Measurements from ENCODE around the gene FOXN1.

FOXN1 gene

DNA sequence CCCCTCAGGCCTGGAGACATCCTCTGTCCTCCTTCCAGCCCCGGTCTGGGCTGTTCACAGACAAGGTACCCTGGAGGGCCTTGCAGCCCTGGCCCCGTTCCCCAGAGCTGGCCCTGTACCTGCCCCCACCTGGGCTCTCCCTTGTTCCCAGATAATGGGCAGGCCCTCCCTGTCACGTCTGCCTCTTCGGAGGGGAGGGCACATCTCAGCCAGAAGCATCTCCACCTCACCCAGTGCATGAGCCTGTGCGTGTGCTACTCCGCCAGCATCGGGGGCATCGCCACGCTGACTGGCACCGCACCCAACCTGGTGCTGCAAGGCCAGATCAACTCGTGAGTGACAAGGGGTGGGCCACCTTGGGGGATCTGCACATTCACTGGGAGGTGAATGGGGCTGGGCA lies 14.9 kb upstream of the FOXN1 start:
- Mint-ChIP-seq H3K4me3 (no peak overlapping the region), H3K27ac (no peak overlapping the region), H3K9me3 (no peaks in the 10 kb centered on the region), H3K27me3 (no peaks in the 10 kb centered on the region), H3K36me3 (no peaks in the 10 kb centered on the region), H3K4me1 (peaks cover 10% of the 10 kb centered on the region)
- ATAC-seq: no peak

DNA sequence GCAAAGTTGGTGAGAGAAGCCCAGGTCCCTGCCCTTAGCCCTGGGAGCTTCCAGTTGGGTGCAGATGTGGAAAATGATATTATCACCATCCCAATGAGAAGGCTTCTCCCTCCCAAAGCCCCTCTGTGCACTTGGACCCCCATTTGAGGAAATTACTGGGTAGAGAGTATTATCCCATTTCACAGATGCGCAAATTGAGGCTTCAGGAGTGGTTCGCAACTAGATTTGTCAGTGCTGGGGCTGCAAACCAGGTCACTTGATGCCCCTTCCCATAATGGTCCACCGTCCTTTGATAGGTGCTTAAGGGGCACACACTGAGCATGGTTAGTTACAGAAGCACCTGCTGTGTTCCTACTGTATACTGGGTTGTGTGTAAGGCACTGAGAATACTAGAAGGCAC lies 14.3 kb upstream of the FOXN1 start:
- Mint-ChIP-seq H3K4me1 (peaks cover 10% of the 10 kb centered on the region), H3K27me3 (no peaks in the 10 kb centered on the region), H3K4me3 (no peak overlapping the region), H3K36me3 (no peaks in the 10 kb centered on the region), H3K9me3 (no peaks in the 10 kb centered on the region), H3K27ac (no peak overlapping the region)
- ATAC-seq: no peak

DNA sequence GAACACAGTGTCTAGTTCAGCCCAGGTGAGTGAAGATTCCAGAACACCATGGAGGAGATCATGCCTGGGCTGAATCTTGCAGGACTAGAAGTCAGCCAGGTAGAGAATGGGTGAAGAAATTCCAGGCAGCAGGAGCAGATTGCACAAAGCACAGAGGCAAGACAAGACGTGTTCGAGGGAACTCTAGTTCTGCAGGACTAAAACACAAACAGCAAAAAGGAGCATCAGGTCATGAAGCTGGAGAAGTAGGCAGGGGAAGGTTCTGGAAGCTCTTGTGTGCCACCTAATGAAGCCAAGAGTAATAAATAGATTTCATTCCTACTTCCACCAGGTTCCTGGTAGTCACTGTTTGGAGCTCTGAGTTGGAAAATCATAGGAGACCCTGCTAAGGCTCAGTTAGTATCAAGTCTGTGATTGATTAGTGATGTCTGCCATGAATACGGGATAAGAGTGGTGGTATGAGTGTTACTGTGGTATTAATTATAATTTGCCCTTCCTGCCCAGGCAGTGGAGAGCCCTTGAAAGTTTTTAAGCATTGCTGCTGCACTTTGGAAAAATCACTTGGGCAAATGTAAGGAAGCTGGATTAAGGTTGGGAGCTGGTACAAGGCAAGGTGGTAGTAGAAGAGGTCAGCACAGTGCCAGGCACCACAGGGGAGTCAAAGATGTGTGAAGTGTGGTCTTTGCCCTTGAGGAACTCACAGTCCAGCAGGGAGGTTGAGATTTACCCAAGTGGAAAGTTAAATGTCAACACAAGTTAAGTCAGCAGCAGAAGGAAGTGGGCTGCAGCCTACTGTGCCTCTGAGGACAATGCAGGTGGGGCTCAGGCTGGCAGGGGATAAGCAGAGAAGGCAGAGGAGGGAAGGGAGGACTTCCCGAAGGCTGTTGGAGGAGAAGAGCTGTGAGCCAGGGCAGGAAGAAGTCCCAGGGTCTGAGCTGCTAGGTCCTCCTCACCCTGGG lies 13.5 kb upstream of the FOXN1 start:
- peak; percentile 62 for ATAC-seq
- Mint-ChIP-seq H3K4me1 (peaks cover 10% of the 10 kb centered on the region), H3K27me3 (no peaks in the 10 kb centered on the region), H3K4me3 (no peak overlapping the region), H3K27ac (peak overlapping the region; percentile 34), H3K36me3 (no peaks in the 10 kb centered on the region), H3K9me3 (no peaks in the 10 kb centered on the region)

DNA sequence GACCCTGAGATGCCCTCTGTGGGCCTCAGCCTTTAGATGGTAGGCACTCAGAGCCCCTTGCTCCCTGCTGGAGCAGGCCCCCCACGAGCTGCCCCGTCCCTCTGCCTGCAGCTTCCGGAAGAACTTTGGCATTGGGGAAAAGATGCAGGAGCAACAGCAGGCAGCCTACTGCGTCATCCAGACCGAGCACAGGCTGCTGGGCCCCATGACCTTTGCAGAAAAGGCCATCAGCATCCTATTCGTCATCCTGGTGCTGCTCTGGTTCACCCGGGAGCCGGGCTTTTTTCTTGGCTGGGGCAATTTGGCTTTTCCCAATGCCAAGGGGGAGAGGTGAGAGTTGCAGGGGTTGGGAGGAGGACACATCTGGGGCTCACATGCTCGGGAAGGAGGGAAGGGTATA lies 12.7 kb upstream of the FOXN1 start:
- Mint-ChIP-seq H3K36me3 (no peaks in the 10 kb centered on the region), H3K27me3 (no peaks in the 10 kb centered on the region), H3K4me3 (no peak overlapping the region), H3K9me3 (no peaks in the 10 kb centered on the region), H3K27ac (peak overlapping the region; percentile 34), H3K4me1 (peaks cover 10% of the 10 kb centered on the region)
- ATAC-seq: no peak

DNA sequence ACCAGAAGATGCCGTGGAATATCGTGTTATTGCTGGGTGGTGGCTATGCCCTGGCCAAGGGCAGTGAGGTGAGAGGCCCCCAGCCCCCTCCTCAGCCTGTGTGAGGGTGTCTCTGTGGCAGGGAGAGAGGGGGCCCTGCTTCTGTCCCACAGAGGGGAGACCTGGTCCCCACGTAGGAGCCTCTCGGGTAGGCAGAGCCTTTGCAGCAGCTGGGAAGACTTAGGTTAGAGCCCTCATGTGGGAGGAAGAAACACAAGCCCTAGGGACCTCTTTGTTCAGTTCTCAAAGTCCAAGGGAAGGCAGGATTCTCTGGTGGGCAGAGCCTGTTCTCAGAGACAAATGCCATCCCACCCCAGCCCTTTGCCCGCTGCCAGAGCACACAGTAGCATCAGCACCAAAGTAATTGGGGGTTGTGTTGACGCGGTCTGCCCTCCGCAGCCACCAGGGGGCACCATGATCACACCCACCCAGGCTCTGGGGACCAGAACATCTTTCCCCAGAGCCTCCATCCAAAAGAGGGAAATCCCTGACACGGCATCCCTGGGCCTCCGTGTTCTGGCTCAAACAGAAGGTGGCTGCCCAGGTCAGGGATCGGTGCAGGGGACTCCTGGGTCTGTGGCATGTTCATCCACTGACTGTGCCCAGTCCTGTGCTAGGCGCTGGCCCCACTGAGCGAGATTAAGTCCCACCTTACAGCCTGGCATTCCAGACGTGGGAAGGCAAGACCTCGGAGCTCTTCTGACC lies 11.5 kb upstream of the FOXN1 start:
- peak; percentile 72 for ATAC-seq
- no peaks in the 10 kb centered on the region for H3K27me3 Mint-ChIP-seq
- H3K36me3 Mint-ChIP-seq: no peaks in the 10 kb centered on the region
- no peak overlapping the region for H3K4me3 Mint-ChIP-seq
- H3K27ac Mint-ChIP-seq: no peak overlapping the region
- H3K4me1 Mint-ChIP-seq: peaks cover 10% of the 10 kb centered on the region
- H3K9me3 Mint-ChIP-seq: no peaks in the 10 kb centered on the region

DNA sequence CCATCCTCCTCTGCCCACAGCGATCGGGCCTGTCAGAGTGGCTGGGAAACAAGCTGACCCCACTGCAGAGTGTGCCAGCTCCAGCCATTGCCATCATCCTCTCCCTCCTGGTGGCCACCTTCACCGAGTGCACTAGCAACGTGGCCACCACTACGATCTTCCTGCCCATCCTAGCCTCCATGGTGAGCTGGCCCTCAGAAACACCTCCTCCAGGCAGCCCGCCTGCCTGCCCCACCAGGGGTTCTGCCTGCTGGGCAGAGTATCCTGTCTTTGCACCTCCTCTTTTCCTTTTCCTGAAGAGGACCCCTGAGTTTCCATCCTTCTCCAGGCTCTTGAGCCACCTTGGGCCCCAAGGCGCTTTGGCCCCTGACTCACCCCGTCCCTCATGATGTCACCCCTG lies 10.5 kb upstream of the FOXN1 start:
- no peak overlapping the region for H3K27ac Mint-ChIP-seq
- no peaks in the 10 kb centered on the region for H3K36me3 Mint-ChIP-seq
- ATAC-seq: no peak
- peaks cover 19% of the 10 kb centered on the region for H3K4me1 Mint-ChIP-seq
- H3K27me3 Mint-ChIP-seq: no peaks in the 10 kb centered on the region
- H3K4me3 Mint-ChIP-seq: no peak overlapping the region
- H3K9me3 Mint-ChIP-seq: no peaks in the 10 kb centered on the region

DNA sequence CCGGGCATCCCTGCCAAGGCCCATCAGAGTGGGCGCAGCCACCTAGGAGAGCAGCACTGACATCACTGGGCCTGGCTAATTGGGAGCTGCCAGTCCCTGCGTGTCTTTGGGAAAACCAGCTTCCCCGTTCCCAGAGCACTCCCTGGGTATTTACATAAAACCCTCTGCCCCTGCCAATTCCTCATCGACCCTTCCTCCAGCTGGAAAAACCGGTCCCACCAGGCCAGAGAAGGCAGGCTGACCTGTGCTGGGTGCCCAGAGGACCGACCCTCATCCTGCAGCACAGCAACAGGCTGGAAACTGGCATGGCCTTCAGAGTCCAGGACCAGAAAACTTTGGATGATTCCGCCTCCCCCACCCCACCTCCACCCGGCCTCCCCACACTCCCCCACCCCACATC lies 8.2 kb upstream of the FOXN1 start:
- peaks cover 25% of the 10 kb centered on the region for H3K4me1 Mint-ChIP-seq
- H3K27me3 Mint-ChIP-seq: no peaks in the 10 kb centered on the region
- no peak overlapping the region for H3K27ac Mint-ChIP-seq
- ATAC-seq: no peak
- H3K4me3 Mint-ChIP-seq: no peak overlapping the region
- H3K9me3 Mint-ChIP-seq: no peaks in the 10 kb centered on the region
- H3K36me3 Mint-ChIP-seq: no peaks in the 10 kb centered on the region

DNA sequence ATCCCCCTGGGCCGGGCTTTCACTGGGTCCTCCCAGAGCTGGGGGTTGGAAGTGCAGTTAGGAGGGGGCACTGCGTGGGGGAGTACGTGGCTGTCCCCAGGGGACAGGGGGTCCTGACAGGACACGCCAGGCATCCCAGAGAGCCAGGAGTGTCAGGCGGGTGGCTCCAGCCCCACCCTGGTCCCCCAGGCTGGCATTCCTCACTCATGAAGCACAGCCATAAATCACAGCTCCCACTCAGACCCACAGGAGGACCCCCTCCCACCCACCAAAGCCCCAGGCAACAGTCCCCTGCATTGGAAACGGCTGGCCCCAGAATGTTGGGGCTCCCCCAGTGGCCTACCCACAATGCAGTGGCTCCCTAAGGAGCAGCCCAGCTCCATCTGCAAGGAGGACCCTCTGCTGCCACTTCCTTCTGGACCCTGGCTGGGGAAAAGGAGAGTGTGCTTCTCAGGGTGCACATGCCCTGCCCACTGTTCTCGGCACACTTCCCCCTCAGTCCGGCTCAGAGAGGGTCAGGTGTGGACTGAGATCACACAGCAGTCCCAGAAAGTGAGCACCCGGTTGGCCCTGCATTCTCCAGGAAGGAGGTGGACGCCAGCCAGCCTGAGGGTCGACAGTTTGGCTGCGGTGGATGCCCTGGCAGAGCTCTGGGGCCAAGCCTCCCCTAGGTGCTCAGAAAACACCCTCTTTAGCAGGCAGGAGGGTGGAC lies 7.3 kb upstream of the FOXN1 start:
- Mint-ChIP-seq H3K27me3 (no peaks in the 10 kb centered on the region), H3K4me1 (peaks cover 21% of the 10 kb centered on the region), H3K27ac (no peak overlapping the region), H3K36me3 (no peaks in the 10 kb centered on the region), H3K9me3 (no peaks in the 10 kb centered on the region), H3K4me3 (no peak overlapping the region)
- ATAC-seq: no peak

DNA sequence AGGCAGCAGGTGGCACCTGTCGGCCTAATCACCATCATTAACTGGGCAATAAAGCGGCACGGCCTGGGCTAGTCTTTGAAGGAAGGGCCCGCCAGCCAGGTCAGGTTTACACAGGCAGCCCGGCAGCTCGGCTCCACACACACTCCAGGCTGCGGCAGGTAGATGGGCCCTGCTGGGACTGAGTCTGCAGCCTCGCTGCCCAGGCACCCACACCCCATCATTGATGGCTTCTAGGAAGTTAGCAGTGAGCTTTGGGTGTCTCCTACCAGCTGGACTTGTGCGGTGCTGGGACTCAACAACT lies 6.8 kb upstream of the FOXN1 start:
- Mint-ChIP-seq H3K4me3 (no peak overlapping the region), H3K36me3 (no peaks in the 10 kb centered on the region), H3K9me3 (no peaks in the 10 kb centered on the region), H3K27me3 (no peaks in the 10 kb centered on the region), H3K27ac (no peak overlapping the region), H3K4me1 (peaks cover 21% of the 10 kb centered on the region)
- ATAC-seq: no peak

DNA sequence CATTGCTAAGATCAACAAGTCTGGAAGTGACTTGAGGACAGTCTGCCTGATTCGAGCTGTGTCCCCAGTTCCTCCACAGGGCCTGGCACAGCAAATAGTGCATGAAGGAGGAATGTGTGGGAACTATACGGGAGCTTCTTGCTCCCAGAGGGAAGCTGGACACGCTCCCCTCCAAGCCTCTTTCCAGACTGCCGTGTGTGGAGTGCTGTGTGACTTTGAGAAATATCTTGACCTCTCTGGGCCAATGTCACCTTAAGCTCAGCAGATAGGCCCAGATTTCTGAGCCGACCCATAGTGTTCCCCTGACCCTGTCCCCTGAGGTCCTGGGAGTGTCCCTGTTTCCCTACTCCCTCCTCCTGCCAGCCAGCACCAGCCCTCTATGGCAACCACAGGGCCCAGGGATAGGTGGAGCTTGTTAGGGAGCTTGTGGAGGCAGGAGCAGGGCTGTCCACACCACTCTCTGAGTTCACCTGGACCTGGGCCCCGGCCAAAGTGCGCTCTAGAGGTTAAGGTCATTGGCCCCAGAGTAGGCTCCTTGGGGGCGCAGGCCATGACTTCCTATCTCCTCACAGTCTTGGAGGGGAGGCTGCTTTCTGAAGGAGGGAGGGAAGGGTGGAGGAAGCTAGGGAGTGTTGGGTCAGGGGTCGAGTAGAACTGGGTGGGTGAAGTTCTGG lies 6.3 kb upstream of the FOXN1 start:
- peaks cover 21% of the 10 kb centered on the region for H3K4me1 Mint-ChIP-seq
- no peaks in the 10 kb centered on the region for H3K36me3 Mint-ChIP-seq
- H3K27ac Mint-ChIP-seq: peak overlapping the region; percentile 3
- H3K4me3 Mint-ChIP-seq: no peak overlapping the region
- H3K9me3 Mint-ChIP-seq: no peaks in the 10 kb centered on the region
- no peak for ATAC-seq
- no peaks in the 10 kb centered on the region for H3K27me3 Mint-ChIP-seq

DNA sequence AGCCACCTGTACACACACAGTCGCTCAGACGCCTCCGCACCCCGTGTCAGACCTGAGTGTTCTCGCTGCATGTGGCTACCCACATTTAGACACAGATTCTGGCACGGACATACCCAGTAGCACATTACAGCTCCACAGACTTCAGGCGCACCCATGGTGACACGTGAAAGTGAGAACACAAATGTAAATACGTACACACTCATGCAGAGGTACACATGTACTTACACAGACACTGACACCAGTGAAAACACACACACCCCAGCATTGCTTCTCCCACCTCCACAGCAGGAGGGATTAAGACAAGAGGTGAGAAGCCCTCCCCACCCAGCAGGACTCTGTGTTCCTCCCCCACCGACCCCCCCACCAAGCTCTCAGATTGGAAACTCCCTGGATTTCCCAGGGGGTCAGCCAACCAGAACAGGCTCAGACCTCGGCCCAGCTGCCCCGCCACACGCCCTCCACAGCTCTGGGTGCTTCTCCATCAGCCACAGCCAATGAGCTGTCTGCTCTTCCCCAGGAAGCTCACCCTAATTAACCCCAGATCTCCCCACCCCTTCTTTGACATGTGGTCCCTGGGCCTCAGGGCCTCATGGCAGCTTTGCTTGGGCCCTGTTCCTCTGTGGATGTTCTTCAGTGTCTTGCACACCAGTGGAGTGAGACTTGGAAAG lies 5.3 kb upstream of the FOXN1 start:
- H3K9me3 Mint-ChIP-seq: no peaks in the 10 kb centered on the region
- ATAC-seq: peak; percentile 82
- peak overlapping the region; percentile 3 for H3K27ac Mint-ChIP-seq
- H3K4me1 Mint-ChIP-seq: peaks cover 21% of the 10 kb centered on the region
- peaks cover 9% of the 10 kb centered on the region for H3K27me3 Mint-ChIP-seq
- H3K4me3 Mint-ChIP-seq: peak overlapping the region; percentile 10
- no peaks in the 10 kb centered on the region for H3K36me3 Mint-ChIP-seq

DNA sequence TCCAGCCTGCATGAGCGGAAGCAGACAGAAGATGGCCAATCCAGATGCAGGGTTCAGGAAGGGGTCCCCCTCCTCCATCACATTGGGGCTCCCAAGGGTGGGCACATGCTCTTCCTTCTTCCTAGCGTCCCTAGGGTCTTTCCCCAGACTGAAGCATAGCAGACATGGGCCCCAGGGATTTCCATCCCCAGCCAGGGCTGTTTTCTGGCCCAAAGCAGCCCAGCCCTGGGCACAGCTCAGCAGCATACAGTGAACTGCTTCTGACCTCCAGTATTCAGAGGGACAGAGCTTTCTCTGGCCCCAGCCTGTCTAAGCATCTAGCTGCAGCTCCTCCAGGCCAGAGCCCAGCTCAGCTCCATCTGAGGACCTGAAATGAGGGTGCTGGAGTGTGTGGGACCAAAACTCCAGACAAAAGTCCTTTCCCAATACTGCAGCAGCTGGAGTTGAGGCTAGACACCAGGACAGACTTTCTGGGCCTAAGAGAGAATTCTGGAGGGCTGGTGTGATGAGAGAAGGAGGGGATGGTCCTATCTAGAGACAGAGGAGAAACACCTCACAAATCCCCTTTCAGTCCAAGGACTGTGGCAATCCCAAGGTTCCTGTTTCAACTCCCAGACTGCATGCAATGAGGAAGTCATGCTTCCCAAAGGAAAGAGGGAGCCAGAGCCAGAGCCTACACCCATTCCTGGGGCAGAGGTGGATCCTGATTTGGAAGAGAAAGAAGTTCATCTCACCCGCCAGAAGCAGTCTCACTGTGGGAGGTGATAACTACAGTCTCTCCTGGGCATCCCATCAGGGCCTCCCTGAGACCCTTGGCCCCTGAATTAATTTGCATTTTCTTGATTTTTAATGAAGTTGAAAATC lies 4.5 kb upstream of the FOXN1 start:
- ATAC-seq: no peak
- no peaks in the 10 kb centered on the region for H3K9me3 Mint-ChIP-seq
- H3K36me3 Mint-ChIP-seq: no peaks in the 10 kb centered on the region
- H3K27me3 Mint-ChIP-seq: peaks cover 16% of the 10 kb centered on the region
- H3K27ac Mint-ChIP-seq: peak overlapping the region; percentile 3
- peak overlapping the region; percentile 10 for H3K4me3 Mint-ChIP-seq
- peaks cover 21% of the 10 kb centered on the region for H3K4me1 Mint-ChIP-seq

DNA sequence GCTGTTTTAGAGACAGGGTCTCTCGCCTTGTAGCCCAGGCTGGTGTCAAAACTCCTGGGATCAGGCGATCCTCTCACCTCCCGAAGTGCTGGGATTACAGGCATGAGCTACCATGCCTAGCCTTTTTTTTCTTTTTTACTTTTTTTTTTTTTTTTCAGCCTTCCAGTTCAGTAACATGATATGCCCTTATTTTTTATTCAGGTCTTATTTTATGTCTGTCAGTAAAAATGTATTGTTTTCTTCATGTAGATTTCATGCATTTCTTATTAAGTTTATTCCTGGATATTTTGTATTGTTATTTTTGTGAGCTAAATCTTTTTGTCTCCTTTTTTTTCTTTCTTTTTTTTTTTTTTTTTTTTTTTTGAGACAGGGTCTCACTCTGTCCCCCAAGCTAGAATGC lies 2.7 kb upstream of the FOXN1 start:
- Mint-ChIP-seq H3K4me3 (no peak overlapping the region), H3K36me3 (no peaks in the 10 kb centered on the region), H3K9me3 (no peaks in the 10 kb centered on the region), H3K27me3 (peaks cover 25% of the 10 kb centered on the region), H3K4me1 (peaks cover 21% of the 10 kb centered on the region), H3K27ac (no peak overlapping the region)
- ATAC-seq: no peak
